ENCODE data around the gene MYO3B.

MYO3B gene

GRCh38 chr2:170248574-170249393 lies 70.8 kb downstream of the MYO3B start:
- Histone ChIP-seq H3K4me3 (ENCODE audit: low read depth, low read length) (no peak overlapping the region), H3K4me1 (ENCODE audit: control insufficient read depth, insufficient read depth, low read length) (no peaks in the 10 kb centered on the region), H3K36me3 (ENCODE audit: control insufficient read depth in 2 of 2, insufficient read depth in 1 of 2, low read length in 2 of 2) (no peaks in the 10 kb centered on the region), H3K27ac (ENCODE audit: extremely low read depth, low read depth, low read length) (no peak overlapping the region), H3K9me3 (ENCODE audit: control insufficient read depth, insufficient read depth, low read depth, low read length) (no peaks in the 10 kb centered on the region)
- POLR2A ChIA-PET: no interaction called here
- no peak for TF ChIP-seq ZNF148 (tag by site-specific recombination; IDR thresholded peaks at IDR 0.05; ENCODE audit: borderline replicate concordance)
- no peak for TF ChIP-seq ZNF776 (tag by site-specific recombination; IDR thresholded peaks at IDR 0.05; ENCODE audit: borderline replicate concordance)
- no peak for TF ChIP-seq PBX3 (CRISPR knock-in tag; IDR thresholded peaks at IDR 0.05)
- TF ChIP-seq PRDM6 (tag by site-specific recombination; IDR thresholded peaks at IDR 0.05): no peak
- TF ChIP-seq SALL2 (tag by site-specific recombination; IDR thresholded peaks at IDR 0.05; ENCODE audit: borderline replicate concordance): no peak
- no peak for TF ChIP-seq ZBTB11 (tag by site-specific recombination; conservative IDR thresholded peaks at IDR 0.05; ENCODE audit: low read depth)
- CTCF ChIA-PET: interaction anchor here (0.6 to 2.3 kb wide), 4 partner anchors 11 to 579 kb away, joined by 3 to 7 read pairs (median 4); no protein-coding TSS in a partner anchor

- CTCF ChIA-PET: interaction anchor here (0.5 to 2.3 kb wide), 4 partner anchors 13 to 567 kb away, joined by 3 to 7 read pairs (median 4); no protein-coding TSS in a partner anchor
- Histone ChIP-seq H3K36me3 (ENCODE audit: control insufficient read depth in 2 of 2, insufficient read depth in 1 of 2, low read length in 2 of 2) (no peaks in the 10 kb centered on the region), H3K9me3 (ENCODE audit: control insufficient read depth, insufficient read depth, low read depth, low read length) (no peaks in the 10 kb centered on the region), H3K27ac (ENCODE audit: extremely low read depth, low read depth, low read length) (no peak overlapping the region), H3K4me1 (ENCODE audit: control insufficient read depth, insufficient read depth, low read length) (no peaks in the 10 kb centered on the region), H3K4me3 (ENCODE audit: low read depth, low read length) (no peak overlapping the region)
- POLR2A ChIA-PET: no interaction called here
- TF ChIP-seq ZNF513 (tag by site-specific recombination; IDR thresholded peaks at IDR 0.05) (no peak), ZNF10 (tag by site-specific recombination; IDR thresholded peaks at IDR 0.05) (no peak), ZNF473 (tag by site-specific recombination; IDR thresholded peaks at IDR 0.05) (no peak), ATF2 (tag by site-specific recombination; IDR thresholded peaks at IDR 0.05; ENCODE audit: low read depth) (no peak)
These were observed 71.8 kb downstream of the MYO3B start for GRCh38 chr2:170249761-170250160.

Measured in HEK293 (cell line).